Measurements from ENCODE around the gene ZNF286A. TPM values are rescaled to one million over a fixed set of nuclear protein-coding genes. Genes with fewer than 3 reads are reported as not detected.
"Not testable (repeated sequence)": the region's sequence is repeated elsewhere in the genome, so short reads cannot be mapped to it uniquely, and the experiment has no call there.

The ZNF286A gene
- total RNA-seq, 1 donor from 2014 or later, result 28.8 TPM

DNA sequence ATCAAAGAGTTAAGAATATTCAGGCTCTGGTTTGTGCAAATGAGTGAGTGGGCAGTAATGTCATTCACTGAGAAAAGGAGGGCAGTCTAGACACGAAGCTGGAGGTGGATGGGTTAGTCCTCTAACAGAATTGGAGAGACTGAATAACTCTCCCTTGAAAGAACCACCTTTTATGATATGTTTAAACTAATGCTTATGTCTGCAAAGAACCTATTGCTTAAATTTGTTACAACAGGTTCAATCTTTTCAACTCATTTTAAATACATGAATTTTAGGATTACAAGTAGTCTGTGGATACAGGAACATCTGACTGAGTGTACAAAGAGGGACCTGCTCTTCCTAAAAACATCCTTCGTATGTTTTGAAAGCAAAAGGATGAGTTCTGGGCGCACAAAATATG, 585 bp upstream of the ZNF286A start:
- not testable (repeated sequence) for DNase-seq (ENCODE audit: low read depth, low spot score)

DNA sequence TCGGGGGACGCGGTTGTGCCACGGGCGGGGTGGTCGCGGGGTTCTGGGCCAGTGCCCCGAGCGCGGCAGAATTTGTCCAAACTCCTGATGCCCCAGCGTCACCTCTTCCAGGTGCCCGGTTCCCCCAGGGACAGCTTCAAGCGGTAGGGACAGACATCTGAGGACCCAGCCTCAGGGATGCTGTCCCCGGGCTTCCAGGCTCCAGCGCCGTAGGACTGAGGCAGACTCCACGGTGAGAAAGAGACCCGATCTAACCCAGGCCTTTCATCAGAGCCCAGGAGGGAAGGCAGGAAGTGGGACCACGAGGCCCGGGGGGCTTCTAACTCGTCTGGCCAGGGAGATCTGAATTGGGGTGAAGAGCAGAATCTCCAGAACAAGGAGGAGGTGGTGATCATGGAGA, 385 bp downstream of the ZNF286A start:
- not testable (repeated sequence) for DNase-seq (ENCODE audit: low read depth, low spot score)

- DNase-seq (ENCODE audit: low read depth, low spot score), result not testable (repeated sequence)
These were observed 4.7 kb downstream of the ZNF286A start for GRCh38 chr17:15704239-15704638.

DNA sequence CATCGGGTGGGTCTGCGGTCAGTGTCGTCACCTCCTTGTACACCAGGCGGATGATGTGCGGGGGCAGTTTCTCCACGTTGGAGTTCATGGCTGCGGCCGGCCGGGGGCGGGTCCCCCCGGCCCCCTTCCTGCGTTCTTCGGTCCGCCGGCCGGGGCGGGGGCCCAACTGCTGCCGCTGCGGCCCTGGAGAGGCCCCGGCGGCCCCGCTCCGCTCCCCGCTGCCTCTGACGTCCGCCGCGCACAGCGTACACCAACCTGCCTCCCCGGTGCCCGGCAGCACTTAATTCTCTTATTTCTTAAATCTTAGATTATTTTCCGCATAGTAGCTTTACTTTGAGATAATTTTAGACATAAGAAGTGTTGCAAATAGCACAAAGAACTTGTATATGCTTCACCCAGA, 5.3 kb downstream of the ZNF286A start:
- DNase-seq (ENCODE audit: low read depth, low spot score), result not testable (repeated sequence)

- not testable (repeated sequence) for DNase-seq (ENCODE audit: low read depth, low spot score)
These were observed 9.3 kb downstream of the ZNF286A start for GRCh38 chr17:15708879-15709278.

DNA sequence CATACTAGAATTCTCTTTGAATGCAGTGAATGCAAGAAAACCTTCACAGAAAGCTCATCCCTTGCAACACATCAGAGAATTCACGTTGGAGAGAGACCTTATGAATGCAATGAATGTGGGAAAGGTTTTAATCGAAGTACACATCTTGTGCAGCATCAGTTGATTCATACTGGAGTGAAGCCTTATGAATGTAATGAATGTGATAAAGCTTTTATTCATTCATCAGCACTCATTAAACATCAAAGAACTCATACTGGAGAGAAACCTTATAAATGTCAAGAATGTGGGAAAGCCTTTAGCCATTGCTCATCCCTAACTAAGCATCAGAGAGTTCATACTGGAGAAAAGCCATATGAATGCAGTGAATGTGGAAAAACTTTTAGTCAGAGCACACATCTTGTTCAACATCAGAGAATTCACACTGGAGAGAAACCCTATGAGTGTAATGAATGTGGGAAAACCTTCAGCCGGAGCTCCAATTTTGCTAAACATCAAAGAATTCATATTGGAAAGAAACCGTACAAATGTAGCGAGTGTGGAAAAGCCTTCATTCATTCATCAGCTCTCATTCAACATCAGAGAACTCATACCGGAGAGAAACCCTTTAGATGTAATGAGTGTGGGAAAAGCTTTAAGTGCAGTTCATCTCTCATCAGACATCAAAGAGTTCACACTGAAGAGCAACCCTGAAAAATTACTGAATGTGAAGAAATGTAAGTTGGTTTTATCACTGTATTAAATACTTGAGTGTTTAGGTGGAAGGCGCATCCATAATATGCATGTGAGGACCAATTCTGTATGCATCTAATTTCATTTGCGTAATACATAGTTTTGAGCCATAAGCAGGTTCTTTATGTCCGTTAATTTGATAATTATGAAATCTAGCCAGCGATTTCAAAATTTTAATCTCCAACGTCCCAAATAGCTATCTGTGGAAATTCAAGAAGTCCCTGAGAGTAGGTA, 17.3 kb downstream of the ZNF286A start:
- DNase-seq (ENCODE audit: low read depth, low spot score), result not testable (repeated sequence)

- not testable (repeated sequence) for DNase-seq (ENCODE audit: low read depth, low spot score)
These were observed 31.0 kb downstream of the ZNF286A start for GRCh38 chr17:15730535-15730934.

DNA sequence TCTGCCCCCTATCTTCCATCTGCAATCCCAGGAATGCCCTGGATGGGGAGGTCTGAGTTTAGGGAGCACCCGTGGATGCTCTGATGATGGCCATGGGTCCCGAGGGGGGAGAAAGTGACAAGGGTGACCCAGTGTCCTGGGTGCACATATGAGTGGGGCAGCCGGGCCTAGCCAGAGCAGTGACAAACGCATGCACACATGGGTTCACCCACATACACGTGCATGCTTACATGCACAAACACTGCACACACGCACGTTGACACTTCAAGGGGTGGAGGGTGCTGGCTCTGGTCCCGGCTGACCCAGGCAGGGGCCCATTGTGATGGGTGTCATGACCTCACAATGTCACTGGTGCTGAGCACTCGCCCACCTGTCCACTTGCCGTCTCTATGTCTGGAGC, 32.3 kb downstream of the ZNF286A start, which contains the start of gene TBC1D26:
Gene TBC1D26, plus strand, starts transcription at position 384 of the 400 bp plus-strand sequence. CDS start 3,066 bp downstream, outside the sequence.
- DNase-seq (ENCODE audit: low read depth, low spot score), result not testable (repeated sequence)

DNA sequence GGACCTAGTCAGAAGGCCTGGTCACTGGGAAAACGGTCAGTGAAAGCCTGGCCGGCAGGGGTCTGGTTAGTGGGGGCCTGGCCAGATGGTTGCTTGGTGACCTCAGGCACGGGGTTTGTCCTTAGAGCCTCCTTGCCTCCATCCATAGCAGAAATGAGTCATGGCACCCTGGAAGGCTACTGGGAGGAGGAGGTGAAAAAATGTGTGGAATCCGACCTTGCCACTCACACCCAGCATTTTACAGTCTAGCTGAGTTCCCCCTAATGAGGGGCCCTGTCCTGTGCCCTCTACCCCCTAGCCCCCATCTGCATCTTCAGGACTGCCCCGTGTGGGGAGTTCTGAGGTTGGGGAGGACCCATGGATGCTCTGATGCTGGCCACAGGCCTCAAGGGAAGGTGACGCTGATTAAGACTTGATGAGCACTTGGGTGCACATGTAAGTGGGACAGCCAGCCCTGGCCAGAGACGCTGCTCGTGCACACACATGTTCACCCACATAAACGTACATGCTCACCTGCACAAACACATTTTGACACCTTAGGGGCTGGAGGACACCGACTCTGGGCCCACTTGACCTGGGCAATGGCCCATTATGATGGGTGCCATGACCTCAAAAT, 33.7 kb downstream of the ZNF286A start:
- DNase-seq (ENCODE audit: low read depth, low spot score), result not testable (repeated sequence)

DNA sequence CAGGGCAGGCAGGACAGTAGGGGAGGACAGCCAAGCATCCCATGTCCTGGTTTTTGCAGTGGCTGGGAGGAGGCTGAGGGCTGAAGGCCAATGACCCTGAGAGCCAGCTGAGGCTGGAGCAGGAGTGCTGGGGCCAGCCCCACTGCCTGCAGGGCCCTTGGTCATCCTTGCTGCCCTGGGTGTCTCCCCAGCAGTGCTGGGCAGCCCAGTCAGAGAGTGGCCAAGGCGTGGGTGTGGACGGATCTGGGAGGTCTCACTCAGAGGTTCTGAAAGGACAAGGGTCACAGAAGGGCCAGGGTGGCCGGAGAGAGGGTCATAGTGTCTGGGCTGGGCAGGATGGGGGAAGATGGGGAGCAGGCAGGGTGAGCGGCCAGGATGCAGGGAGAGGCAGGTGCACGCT, 37.0 kb downstream of the ZNF286A start:
- DNase-seq (ENCODE audit: low read depth, low spot score), result not testable (repeated sequence)

DNA sequence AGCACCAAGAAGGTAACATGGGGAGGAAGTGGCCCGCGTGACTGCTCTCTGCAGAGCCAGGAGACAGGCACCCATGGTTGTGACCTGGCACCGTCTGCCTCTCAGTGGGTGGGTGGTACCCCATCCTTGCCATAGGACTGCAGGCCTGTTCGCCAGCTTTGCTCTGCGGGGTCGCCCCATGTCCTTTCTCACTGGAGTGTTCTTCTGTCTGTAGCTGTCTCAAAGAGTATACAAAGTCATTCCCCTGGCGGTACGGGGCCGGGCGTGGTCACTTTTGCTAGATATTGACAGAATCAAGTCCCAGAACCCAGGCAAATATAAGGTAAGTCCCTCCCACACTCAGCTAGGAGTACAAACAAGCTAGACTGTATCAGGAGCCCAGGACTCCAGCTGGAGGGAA, 38.5 kb downstream of the ZNF286A start:
- no peak for DNase-seq (ENCODE audit: low read depth, low spot score)

DNA sequence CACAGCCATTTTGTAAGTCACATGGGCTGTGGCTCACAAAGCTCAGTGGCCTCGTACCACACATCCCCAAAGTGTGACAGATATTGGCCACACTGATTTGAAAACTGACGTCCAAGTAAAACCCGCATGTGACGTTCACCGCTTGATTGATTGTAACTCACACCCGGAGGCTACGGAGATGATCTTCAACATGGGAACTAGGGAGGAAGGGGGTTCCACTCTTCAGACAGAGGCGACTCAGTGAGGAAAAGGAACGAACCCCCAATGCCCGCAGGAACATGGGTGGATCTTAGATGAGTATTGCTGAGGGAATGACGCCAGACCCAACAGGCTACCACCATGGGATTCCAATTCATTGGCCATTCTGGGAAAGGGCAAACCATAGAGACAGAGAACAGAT, 39.7 kb downstream of the ZNF286A start:
- DNase-seq (ENCODE audit: low read depth, low spot score), result not testable (repeated sequence)

- not testable (repeated sequence) for DNase-seq (ENCODE audit: low read depth, low spot score)
These were observed 40.5 kb downstream of the ZNF286A start for GRCh38 chr17:15740041-15740440.

GRCh38 chr17:15740570-15741120, 41.1 kb downstream of the ZNF286A start:
- no peak for DNase-seq (ENCODE audit: low read depth, low spot score)

- DNase-seq (ENCODE audit: low read depth, low spot score), result no peak
These were observed 42.1 kb downstream of the ZNF286A start for GRCh38 chr17:15741624-15742023.

DNA sequence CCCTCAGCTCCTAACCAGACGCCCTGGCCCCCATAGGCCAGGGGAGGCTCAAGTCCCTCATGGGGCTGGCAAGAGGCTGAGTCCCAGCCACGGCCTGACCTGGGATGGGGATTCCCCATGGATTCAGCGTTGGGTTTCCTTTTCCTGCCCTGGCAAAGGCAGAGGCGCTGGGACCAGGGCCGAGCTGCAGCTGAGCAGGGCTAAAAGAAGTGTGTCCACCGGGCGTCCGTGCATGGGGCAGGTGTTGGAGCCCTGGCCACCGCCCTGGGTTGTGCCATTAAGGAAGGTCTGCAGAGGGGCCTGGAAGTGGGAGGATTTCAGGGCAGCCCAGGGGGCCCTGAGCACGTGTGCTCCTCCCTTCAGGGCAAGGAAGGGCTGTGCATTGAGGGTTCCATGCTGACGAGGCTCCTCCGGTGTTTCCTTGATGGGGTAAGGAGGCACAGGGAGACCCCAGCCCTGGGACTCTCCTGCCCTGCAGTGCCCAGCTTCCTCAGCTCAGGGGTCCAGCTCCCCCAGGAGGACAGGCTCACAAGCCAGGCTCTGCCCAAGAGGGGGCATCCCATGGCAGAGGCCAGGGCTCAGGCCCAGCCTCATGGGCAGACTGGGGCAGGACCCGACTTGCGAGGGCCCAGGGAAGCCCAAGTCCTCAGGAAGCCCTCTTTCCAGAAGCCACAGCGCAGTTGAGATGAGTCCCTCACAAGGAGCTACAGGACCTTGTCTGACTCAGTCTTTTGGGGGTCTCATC, 42.7 kb downstream of the ZNF286A start:
- DNase-seq (ENCODE audit: low read depth, low spot score), result no peak

DNA sequence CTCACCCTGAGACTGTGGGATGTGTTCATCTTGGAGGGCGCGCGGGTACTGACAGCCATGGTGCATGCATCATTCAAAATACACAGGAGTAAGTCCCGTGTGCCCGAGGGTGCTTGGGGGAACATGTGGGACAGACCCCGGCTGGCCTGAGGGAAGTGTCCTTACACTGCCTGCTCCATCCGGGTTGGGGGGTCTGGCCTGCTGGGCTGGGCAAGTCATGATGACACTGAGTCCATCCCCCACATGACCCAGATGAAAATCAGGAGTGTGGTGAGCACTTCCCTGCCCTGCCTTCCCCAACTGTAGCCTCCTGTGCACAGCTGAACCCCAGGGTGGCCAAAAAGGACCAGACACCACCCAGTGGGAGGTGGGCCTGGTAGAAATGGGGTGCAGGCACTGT, 43.4 kb downstream of the ZNF286A start:
- DNase-seq (ENCODE audit: low read depth, low spot score), result no peak

DNA sequence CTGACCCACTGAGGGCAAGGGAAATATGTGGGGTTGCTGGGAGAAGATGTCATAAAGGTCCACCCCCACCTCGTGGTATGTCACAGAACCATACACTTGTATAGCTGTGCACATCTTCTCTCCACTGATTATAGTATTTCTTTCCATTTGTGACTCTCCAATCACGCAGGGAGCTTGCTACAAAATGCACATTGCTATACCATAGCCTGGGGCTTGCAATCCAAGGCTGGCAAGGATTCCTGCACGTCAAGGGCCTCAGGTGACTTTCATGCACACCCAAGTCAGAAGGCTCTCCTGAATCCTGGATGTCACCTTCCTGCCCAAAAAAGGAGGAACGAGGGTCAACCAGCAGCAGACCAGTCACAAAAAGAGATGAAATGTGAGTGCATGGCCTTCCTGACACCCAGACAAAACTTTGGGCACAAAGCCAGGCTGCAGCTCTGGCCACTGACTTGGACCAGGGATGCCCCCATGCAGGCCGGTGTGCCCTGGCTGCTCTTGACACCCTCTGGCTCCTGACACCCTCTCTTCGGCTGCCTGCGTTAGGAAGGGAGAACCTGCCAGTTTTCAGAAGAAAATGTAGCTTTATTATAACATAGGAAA, 44.6 kb downstream of the ZNF286A start:
- DNase-seq (ENCODE audit: low read depth, low spot score), result no peak

- no peak for DNase-seq (ENCODE audit: low read depth, low spot score)
These were observed 45.3 kb downstream of the ZNF286A start for GRCh38 chr17:15744885-15745284.

- DNase-seq (ENCODE audit: low read depth, low spot score), result not testable (repeated sequence)
These were observed 49.9 kb downstream of the ZNF286A start for GRCh38 chr17:15749403-15749802.

Data from pulmonary artery endothelial cell (primary cell).